Endothelial cell (in vitro differentiated cells): ENCODE results near the gene SIRPB2. TPM values are rescaled to one million over a fixed set of nuclear protein-coding genes. Genes with fewer than 3 reads are reported as not detected.

Source experiments
- DNase-seq: peaks from one replicate; pipeline ENCODE4 v3.0.0; 2021; ENCODE audit warnings: low spot score
- H3K27ac Mint-ChIP-seq: one replicate; pipeline ENCODE4 v1.8.0; 2021; ENCODE audit warnings: mixed read lengths, inconsistent platforms; ENCODE audit not compliant: unreplicated experiment
- H3K27me3 Mint-ChIP-seq: one replicate; pipeline ENCODE4 v1.8.0; 2021; ENCODE audit warnings: mild to moderate bottlenecking, moderate library complexity, mixed read lengths, inconsistent platforms; ENCODE audit not compliant: unreplicated experiment
- H3K36me3 Mint-ChIP-seq: one replicate; pipeline ENCODE4 v1.8.0; 2021; ENCODE audit warnings: mild to moderate bottlenecking, low read depth, mixed read lengths, inconsistent platforms; ENCODE audit not compliant: unreplicated experiment
- H3K4me1 Mint-ChIP-seq: one replicate; pipeline ENCODE4 v1.8.0; 2021; ENCODE audit warnings: mild to moderate bottlenecking, mixed read lengths, inconsistent platforms; ENCODE audit not compliant: unreplicated experiment
- H3K4me3 Mint-ChIP-seq: one replicate; pipeline ENCODE4 v1.8.0; 2021; ENCODE audit warnings: mild to moderate bottlenecking, mixed read lengths, inconsistent platforms; ENCODE audit not compliant: unreplicated experiment
- H3K9me3 Mint-ChIP-seq: one replicate; pipeline ENCODE4 v1.8.0; 2021; ENCODE audit warnings: mixed read lengths, inconsistent platforms; ENCODE audit not compliant: unreplicated experiment
- total RNA-seq: library from RNA; stranded (reverse); fragmentation: NEBNext Ultra II Directional; extraction: Animal tissue kit (Norgen Biotek cat#: 25700); gene quantifications from one replicate; pipeline ENCODE4 v1.2.1, GENCODE V29; 2021; ENCODE audit not compliant: unreplicated experiment
- TF ChIP-seq, protein P1 (sequence below): fragments of 200-600 bp; sonication (generic); IDR thresholded peaks from one replicate; pipeline ENCODE4 v1.5.0; 2021; ENCODE audit warnings: antibody characterized with exemption; ENCODE audit not compliant: unreplicated experiment

The SIRPB2 gene
- total RNA-seq, 1 donor from 2014 or later = 41.5 TPM

DNA sequence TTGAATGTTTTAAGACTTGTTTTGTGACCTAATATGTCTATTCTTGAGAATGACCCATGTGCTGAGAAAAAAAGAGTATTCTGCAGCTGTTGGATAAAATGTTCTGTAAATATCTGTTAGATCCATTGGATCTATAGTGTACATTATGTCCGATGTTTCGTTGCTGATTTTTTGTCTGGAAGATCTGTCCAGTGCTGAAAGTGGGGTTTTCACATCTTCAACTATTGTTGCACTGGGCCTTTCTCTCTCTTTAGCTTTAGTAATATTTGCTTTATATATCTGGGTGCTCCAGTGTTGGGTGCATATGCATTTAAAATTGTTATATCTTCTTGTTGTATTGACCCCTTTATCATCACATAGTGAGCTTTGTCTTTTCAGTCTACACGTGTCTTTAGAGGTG lies 5.7 kb upstream of the SIRPB2 start:
- Mint-ChIP-seq H3K36me3 (no peaks in the 10 kb centered on the region), H3K9me3 (no peaks in the 10 kb centered on the region), H3K27ac (no peak overlapping the region), H3K4me1 (peaks cover 20% of the 10 kb centered on the region), H3K4me3 (no peak overlapping the region), H3K27me3 (no peaks in the 10 kb centered on the region)
- no peak for DNase-seq
- TF ChIP-seq, protein P1, sequence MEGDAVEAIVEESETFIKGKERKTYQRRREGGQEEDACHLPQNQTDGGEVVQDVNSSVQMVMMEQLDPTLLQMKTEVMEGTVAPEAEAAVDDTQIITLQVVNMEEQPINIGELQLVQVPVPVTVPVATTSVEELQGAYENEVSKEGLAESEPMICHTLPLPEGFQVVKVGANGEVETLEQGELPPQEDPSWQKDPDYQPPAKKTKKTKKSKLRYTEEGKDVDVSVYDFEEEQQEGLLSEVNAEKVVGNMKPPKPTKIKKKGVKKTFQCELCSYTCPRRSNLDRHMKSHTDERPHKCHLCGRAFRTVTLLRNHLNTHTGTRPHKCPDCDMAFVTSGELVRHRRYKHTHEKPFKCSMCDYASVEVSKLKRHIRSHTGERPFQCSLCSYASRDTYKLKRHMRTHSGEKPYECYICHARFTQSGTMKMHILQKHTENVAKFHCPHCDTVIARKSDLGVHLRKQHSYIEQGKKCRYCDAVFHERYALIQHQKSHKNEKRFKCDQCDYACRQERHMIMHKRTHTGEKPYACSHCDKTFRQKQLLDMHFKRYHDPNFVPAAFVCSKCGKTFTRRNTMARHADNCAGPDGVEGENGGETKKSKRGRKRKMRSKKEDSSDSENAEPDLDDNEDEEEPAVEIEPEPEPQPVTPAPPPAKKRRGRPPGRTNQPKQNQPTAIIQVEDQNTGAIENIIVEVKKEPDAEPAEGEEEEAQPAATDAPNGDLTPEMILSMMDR = no peak

DNA sequence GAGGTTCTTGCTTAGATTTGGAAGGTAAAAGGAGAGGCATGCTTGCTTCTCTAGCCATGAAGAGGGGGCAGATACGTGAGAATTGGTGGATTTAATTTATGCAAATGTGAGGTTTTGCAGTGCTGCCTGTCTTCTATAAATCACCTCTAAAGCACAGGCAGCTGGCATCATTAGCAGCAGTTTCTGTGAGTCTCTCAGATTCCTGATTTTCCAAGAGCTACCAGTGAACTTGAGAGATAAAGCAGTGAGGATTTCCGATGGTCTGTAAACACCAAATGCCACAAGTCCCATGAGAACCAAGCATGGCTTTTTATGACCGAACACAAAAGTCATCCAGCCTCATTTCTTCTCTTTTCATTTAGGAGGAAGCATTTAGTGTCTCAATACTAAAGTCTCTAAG lies 3.2 kb upstream of the SIRPB2 start:
- DNase-seq = no peak
- H3K27me3 Mint-ChIP-seq = no peaks in the 10 kb centered on the region
- no peaks in the 10 kb centered on the region for H3K9me3 Mint-ChIP-seq
- H3K27ac Mint-ChIP-seq = no peak overlapping the region
- no peaks in the 10 kb centered on the region for H3K36me3 Mint-ChIP-seq
- TF ChIP-seq, protein P1 = no peak
- H3K4me1 Mint-ChIP-seq = peaks cover 34% of the 10 kb centered on the region
- no peak overlapping the region for H3K4me3 Mint-ChIP-seq

DNA sequence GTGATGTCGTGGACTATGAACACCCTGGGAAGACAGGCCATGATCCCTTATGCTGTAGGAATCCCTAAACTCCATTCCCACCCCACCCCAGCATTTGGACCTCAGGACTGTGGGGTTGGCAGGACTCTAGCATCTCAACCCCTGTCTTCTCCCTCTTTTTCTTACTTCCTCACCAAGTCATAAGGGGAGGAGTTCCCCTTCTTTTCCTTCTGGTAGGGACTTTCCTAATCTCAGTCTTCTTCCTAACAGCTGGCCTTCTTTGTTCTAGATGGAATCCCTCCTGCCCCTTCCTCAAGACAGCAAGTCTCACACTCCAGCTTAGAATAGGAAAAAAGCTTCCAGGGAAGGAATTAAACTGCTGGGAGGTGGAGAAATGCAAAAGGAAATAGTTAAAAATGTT lies 2.3 kb upstream of the SIRPB2 start:
- Mint-ChIP-seq H3K27ac (peak overlapping the region; percentile 83), H3K27me3 (no peaks in the 10 kb centered on the region), H3K4me1 (peaks cover 41% of the 10 kb centered on the region), H3K9me3 (no peaks in the 10 kb centered on the region), H3K4me3 (no peak overlapping the region), H3K36me3 (peaks cover 7% of the 10 kb centered on the region)
- TF ChIP-seq, protein P1 = no peak
- no peak for DNase-seq

DNA sequence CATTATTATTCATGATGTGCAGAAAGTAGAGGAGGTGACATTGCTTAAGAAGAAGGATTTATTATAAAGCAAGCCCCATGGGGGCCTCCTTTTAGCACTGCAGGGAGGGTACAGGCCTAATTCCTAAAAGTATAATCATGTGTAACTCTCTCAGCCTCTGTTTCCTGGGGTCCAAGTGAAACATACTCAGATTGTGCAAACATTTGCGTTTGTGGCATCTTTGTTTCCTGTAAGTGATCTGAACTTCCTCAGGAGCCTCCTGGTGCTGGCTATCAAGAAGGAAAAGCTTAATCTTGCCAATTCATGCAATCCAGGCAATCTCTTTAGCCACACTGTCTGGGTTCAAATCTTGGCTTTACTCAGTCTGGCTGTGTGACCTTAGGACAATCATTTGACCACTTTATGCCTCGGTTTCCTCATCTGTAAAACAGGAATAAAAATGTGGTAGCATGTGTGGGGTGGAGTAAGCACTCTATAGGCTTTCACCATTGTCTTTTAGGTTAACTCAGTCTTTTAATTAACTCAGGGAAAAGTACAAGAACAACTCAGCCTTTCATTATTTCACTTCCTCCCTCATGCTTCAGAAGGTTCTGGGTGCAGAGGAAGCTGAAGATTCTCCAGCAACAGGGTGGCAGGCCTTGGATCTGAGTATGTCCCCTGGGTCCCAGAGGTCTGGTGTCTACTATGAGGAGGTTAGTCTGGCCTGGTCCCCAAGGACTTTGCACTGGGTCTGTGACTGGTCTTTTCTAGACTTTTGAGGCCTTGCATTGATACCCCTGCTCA lies 831 bp upstream of the SIRPB2 start:
- H3K27me3 Mint-ChIP-seq = no peaks in the 10 kb centered on the region
- H3K27ac Mint-ChIP-seq = peak overlapping the region; percentile 98
- TF ChIP-seq, protein P1 = no peak
- no peaks in the 10 kb centered on the region for H3K9me3 Mint-ChIP-seq
- H3K4me3 Mint-ChIP-seq = peak overlapping the region; percentile 85
- H3K4me1 Mint-ChIP-seq = peaks cover 47% of the 10 kb centered on the region
- peaks cover 11% of the 10 kb centered on the region for H3K36me3 Mint-ChIP-seq
- DNase-seq = no peak

GRCh38 chr20:1490643-1491195 lies 501 bp downstream of the SIRPB2 start:
- DNase-seq = no peak
- no peaks in the 10 kb centered on the region for H3K27me3 Mint-ChIP-seq
- peaks cover 50% of the 10 kb centered on the region for H3K4me1 Mint-ChIP-seq
- H3K36me3 Mint-ChIP-seq = peaks cover 11% of the 10 kb centered on the region
- TF ChIP-seq, protein P1 = no peak
- H3K27ac Mint-ChIP-seq = peak overlapping the region; percentile 98
- peak overlapping the region; percentile 85 for H3K4me3 Mint-ChIP-seq
- no peaks in the 10 kb centered on the region for H3K9me3 Mint-ChIP-seq
